Activated T-helper 9 cell treated with anti-CD3 and anti-CD28 coated beads, Interleukin-2, amount 50 U/mL, for 16 hours (primary cell): ENCODE measurements around the gene BCOR.

Experiments used
- DNase-seq: peaks from one replicate; pipeline ENCODE4 v3.0.0-alpha.2; 2020; ENCODE audit warnings: low read depth

BCOR gene

GRCh38 chrX:40063555-40063954 is 34.2 kb downstream of the BCOR start:
- DNase-seq = no peak

GRCh38 chrX:40062525-40063155 is 35.1 kb downstream of the BCOR start:
- no peak for DNase-seq

GRCh38 chrX:40061871-40062524 is 35.8 kb downstream of the BCOR start:
- DNase-seq = no peak

GRCh38 chrX:40061005-40061404 is 36.8 kb downstream of the BCOR start:
- DNase-seq = no peak

- DNase-seq = no peak
Measured at GRCh38 chrX:40060356-40060845, 37.4 kb downstream of the BCOR start.

- no peak for DNase-seq
Measured at GRCh38 chrX:40058719-40059118, 39.0 kb downstream of the BCOR start.

- DNase-seq = no peak
Measured at GRCh38 chrX:40057405-40057804, 40.4 kb downstream of the BCOR start.

- DNase-seq = no peak
Measured at GRCh38 chrX:40056420-40056819, 41.3 kb downstream of the BCOR start.

GRCh38 chrX:40055495-40055894 is 42.3 kb downstream of the BCOR start:
- no peak for DNase-seq

GRCh38 chrX:40054793-40055192 is 43.0 kb downstream of the BCOR start:
- DNase-seq = no peak

- DNase-seq = no peak
Measured at GRCh38 chrX:40050532-40050931, 47.2 kb downstream of the BCOR start.

- DNase-seq = no peak
Measured at GRCh38 chrX:40049084-40049641, 48.6 kb downstream of the BCOR start.

- DNase-seq = no peak
Measured at GRCh38 chrX:40047485-40047884, 50.3 kb downstream of the BCOR start.

GRCh38 chrX:40043895-40044294 is 53.9 kb downstream of the BCOR start:
- DNase-seq = no peak

- no peak for DNase-seq
Measured at GRCh38 chrX:40041915-40042314, 55.8 kb downstream of the BCOR start.

- no peak for DNase-seq
Measured at GRCh38 chrX:40040686-40041461, 56.9 kb downstream of the BCOR start.

GRCh38 chrX:40039887-40040286 is 57.9 kb downstream of the BCOR start:
- no peak for DNase-seq

- no peak for DNase-seq
Measured at GRCh38 chrX:40037367-40037766, 60.4 kb downstream of the BCOR start.

- DNase-seq = no peak
Measured at GRCh38 chrX:40035726-40036125, 62.0 kb downstream of the BCOR start.

- DNase-seq = no peak
Measured at GRCh38 chrX:40031911-40032310, 65.8 kb downstream of the BCOR start.

GRCh38 chrX:40030205-40030604 is 67.6 kb downstream of the BCOR start:
- DNase-seq = no peak

- DNase-seq = no peak
Measured at GRCh38 chrX:40022421-40022820, 75.3 kb downstream of the BCOR start.

- no peak for DNase-seq
Measured at GRCh38 chrX:40021647-40022046, 76.1 kb downstream of the BCOR start.
